Fibroblast of gingiva (primary cell): ENCODE data around the gene ATP12A.
"Not testable (repeated sequence)": the region's sequence is repeated elsewhere in the genome, so short reads cannot be mapped to it uniquely, and the experiment has no call there.

ENCODE experiments used
- DNase-seq: peaks from one replicate; pipeline ENCODE4 v3.0.0-alpha.2; 2011; ENCODE audit warnings: low read depth

Gene ATP12A

GRCh38 chr13:24688950-24689349, 8.7 kb downstream of the ATP12A start:
- no peak for DNase-seq

GRCh38 chr13:24691381-24691780, 11.2 kb downstream of the ATP12A start:
- no peak for DNase-seq

GRCh38 chr13:24692561-24692960, 12.4 kb downstream of the ATP12A start:
- DNase-seq = no peak

GRCh38 chr13:24693862-24694471, 13.8 kb downstream of the ATP12A start:
- peak; percentile 19 for DNase-seq

- DNase-seq = no peak
Measured at GRCh38 chr13:24694907-24695306, 14.7 kb downstream of the ATP12A start.

GRCh38 chr13:24698686-24699085, 18.5 kb downstream of the ATP12A start:
- no peak for DNase-seq

- DNase-seq = no peak
Measured at GRCh38 chr13:24699541-24699940, 19.3 kb downstream of the ATP12A start.

- DNase-seq = no peak
Measured at GRCh38 chr13:24700539-24700938, 20.3 kb downstream of the ATP12A start.

- no peak for DNase-seq
Measured at GRCh38 chr13:24706886-24707585, 26.8 kb downstream of the ATP12A start.

GRCh38 chr13:24709186-24709913, 29.1 kb downstream of the ATP12A start:
- no peak for DNase-seq

GRCh38 chr13:24713022-24713421, 32.8 kb downstream of the ATP12A start:
- no peak for DNase-seq

GRCh38 chr13:24716011-24716410, 35.8 kb downstream of the ATP12A start:
- no peak for DNase-seq

GRCh38 chr13:24716446-24716845, 36.2 kb downstream of the ATP12A start:
- no peak for DNase-seq

GRCh38 chr13:24717217-24717616, 37.0 kb downstream of the ATP12A start:
- no peak for DNase-seq

GRCh38 chr13:24718192-24718965, 38.2 kb downstream of the ATP12A start:
- DNase-seq = no peak

GRCh38 chr13:24719139-24719538, 38.9 kb downstream of the ATP12A start:
- no peak for DNase-seq

- no peak for DNase-seq
Measured at GRCh38 chr13:24723206-24723605, 43.0 kb downstream of the ATP12A start.

- DNase-seq = no peak
Measured at GRCh38 chr13:24724714-24725113, 44.5 kb downstream of the ATP12A start.

- no peak for DNase-seq
Measured at GRCh38 chr13:24725379-24725778, 45.2 kb downstream of the ATP12A start.

- DNase-seq = peak; percentile 84
Measured at GRCh38 chr13:24727731-24728601, 47.8 kb downstream of the ATP12A start.

GRCh38 chr13:24730873-24731567, 50.8 kb downstream of the ATP12A start:
- DNase-seq = not testable (repeated sequence)
